ENCODE data around the gene PLCB4.

GRCh38 chr20:9246731-9247130 lies 177.8 kb downstream of the PLCB4 start:
- TF ChIP-seq CTCF (IDR thresholded peaks at IDR 0.05) (no peak), EP300 (IDR thresholded peaks at IDR 0.05) (no peak)
